DND-41 (cell line): ENCODE results near the gene SEMA4A.

Experiments
- ATAC-seq: fragments of 200-7000 bp; cut with Tn5 transposase; 3 replicates; pipeline ENCODE4 v1.9.1; 2021; ENCODE audit warnings: low read depth; ENCODE audit not compliant: insufficient read depth
- DNase-seq: peaks from one replicate; pipeline ENCODE4 v3.0.0-alpha.2; 2020
- H2AFZ ChIP-seq: 2 replicates; pipeline ENCODE4 v1.6.0; 2012; ENCODE audit warnings: low read depth, low read length
- H3K27ac ChIP-seq: 2 replicates; pipeline ENCODE4 v1.5.1; 2012; ENCODE audit warnings: low read length, inconsistent platforms
- H3K27me3 ChIP-seq: fragments of 200-600 bp; sonication (generic); 2 replicates; pipeline ENCODE4 v1.6.0; 2012; ENCODE audit warnings: low read length, mild to moderate bottlenecking, inconsistent platforms; ENCODE audit not compliant: insufficient read depth, poor library complexity
- H3K36me3 ChIP-seq: 2 replicates; pipeline ENCODE4 v1.5.1; 2012; ENCODE audit warnings: low read length, inconsistent platforms; ENCODE audit not compliant: insufficient read depth
- H3K4me1 ChIP-seq: 2 replicates; pipeline ENCODE4 v1.5.1; 2012; ENCODE audit warnings: mild to moderate bottlenecking, low read length; ENCODE audit not compliant: insufficient read depth
- H3K4me2 ChIP-seq: 2 replicates; pipeline ENCODE4 v1.6.0; 2012; ENCODE audit warnings: mild to moderate bottlenecking, moderate library complexity, low read length, inconsistent platforms; ENCODE audit not compliant: insufficient read depth
- H3K4me3 ChIP-seq, 2 experiments: fragments of 200-600 bp in 1 of 2; shearing (Covaris generic) in 1 of 2; 2 replicates each; pipeline ENCODE4 v1.5.1; 2012 to 2016; ENCODE audit warnings: inconsistent platforms in 2 of 2, low read length in 2 of 2, mild to moderate bottlenecking in 2 of 2, low read depth in 1 of 2, moderate library complexity in 1 of 2
- H3K79me2 ChIP-seq: 2 replicates; pipeline ENCODE4 v1.6.0; 2012; ENCODE audit warnings: low read length, inconsistent platforms; ENCODE audit not compliant: insufficient read depth
- H3K9ac ChIP-seq: 2 replicates; pipeline ENCODE4 v1.6.0; 2012; ENCODE audit warnings: low read depth, mild to moderate bottlenecking, inconsistent platforms, low read length, moderate library complexity
- H3K9me3 ChIP-seq: 2 replicates; pipeline ENCODE4 v1.5.1; 2012; ENCODE audit warnings: low read length, moderate library complexity, mild to moderate bottlenecking, inconsistent platforms; ENCODE audit not compliant: insufficient read depth, severe bottlenecking
- H4K20me1 ChIP-seq: 2 replicates; pipeline ENCODE4 v1.6.0; 2012; ENCODE audit warnings: low read length; ENCODE audit not compliant: insufficient read depth
- EZH2 ChIP-seq: IDR thresholded peaks from 3 replicates; pipeline ENCODE4 v1.6.1; 2012; ENCODE audit warnings: borderline replicate concordance, low read depth, mild to moderate bottlenecking, moderate library complexity, low read length, inconsistent platforms; ENCODE audit not compliant: severe bottlenecking
- TF ChIP-seq, protein P1 (sequence below): IDR thresholded peaks from 2 replicates; pipeline ENCODE4 v1.5.1; 2012; ENCODE audit warnings: borderline replicate concordance, low read length, moderate library complexity, mild to moderate bottlenecking; ENCODE audit not compliant: poor library complexity, severe bottlenecking; ENCODE audit errors: extremely low read depth

The SEMA4A gene

DNA sequence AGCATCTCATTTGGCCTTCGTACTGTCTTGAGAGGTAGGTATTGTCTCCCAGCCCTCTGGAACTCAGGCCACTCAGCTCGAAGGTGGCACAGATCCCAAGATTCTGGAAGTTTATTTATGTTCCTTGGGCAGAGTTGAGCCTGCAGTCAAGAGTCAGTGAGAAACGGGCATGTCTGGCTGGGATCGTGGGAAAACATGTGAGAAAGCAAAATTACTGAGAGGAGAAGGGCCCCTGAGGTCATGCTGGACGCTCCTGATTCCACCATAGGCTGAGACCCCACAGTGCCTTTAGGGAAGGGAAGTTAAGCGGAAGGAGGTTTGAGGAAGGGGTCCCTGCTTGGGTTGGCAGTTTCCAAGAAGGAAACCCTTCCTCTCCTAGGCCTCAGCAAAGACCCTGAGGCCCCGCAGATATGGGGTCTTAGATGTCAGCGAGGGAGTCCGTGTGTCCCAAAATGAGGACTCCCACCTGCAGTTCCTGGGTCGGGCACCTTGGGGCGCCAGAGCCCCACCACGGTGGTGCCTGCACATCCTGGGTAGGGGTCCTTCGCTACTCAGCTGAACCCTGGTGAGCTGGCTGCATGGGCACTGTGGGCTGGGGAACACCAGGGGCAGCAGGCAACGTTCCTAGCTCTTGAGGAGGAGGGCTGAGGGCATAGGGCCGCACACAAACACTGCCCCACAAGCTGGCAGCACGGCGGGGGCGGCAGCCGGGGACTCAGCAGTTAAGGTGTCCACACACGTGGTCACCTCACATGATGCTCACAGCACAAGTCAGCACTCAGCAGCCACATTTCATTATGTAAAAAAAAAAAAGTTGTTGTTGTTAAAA, 12.3 kb upstream of the SEMA4A start:
- no peak for TF ChIP-seq EZH2
- TF ChIP-seq, protein P1, sequence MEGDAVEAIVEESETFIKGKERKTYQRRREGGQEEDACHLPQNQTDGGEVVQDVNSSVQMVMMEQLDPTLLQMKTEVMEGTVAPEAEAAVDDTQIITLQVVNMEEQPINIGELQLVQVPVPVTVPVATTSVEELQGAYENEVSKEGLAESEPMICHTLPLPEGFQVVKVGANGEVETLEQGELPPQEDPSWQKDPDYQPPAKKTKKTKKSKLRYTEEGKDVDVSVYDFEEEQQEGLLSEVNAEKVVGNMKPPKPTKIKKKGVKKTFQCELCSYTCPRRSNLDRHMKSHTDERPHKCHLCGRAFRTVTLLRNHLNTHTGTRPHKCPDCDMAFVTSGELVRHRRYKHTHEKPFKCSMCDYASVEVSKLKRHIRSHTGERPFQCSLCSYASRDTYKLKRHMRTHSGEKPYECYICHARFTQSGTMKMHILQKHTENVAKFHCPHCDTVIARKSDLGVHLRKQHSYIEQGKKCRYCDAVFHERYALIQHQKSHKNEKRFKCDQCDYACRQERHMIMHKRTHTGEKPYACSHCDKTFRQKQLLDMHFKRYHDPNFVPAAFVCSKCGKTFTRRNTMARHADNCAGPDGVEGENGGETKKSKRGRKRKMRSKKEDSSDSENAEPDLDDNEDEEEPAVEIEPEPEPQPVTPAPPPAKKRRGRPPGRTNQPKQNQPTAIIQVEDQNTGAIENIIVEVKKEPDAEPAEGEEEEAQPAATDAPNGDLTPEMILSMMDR, result peak; percentile 78
- Histone ChIP-seq H3K9me3 (no peaks in the 10 kb centered on the region), H3K4me2 (no peak overlapping the region), H3K4me1 (no peaks in the 10 kb centered on the region), H3K27me3 (no peaks in the 10 kb centered on the region), H2AFZ (no peak overlapping the region), H3K36me3 (no peaks in the 10 kb centered on the region), H3K27ac (no peak overlapping the region), H3K4me3 (no peak overlapping the region), H3K9ac (no peak overlapping the region), H3K79me2 (no peaks in the 10 kb centered on the region), H4K20me1 (no peaks in the 10 kb centered on the region; the same call in 1 of the 2 replicates)
- ATAC-seq (peak; percentile 56), DNase-seq (peak; percentile 54)

DNA sequence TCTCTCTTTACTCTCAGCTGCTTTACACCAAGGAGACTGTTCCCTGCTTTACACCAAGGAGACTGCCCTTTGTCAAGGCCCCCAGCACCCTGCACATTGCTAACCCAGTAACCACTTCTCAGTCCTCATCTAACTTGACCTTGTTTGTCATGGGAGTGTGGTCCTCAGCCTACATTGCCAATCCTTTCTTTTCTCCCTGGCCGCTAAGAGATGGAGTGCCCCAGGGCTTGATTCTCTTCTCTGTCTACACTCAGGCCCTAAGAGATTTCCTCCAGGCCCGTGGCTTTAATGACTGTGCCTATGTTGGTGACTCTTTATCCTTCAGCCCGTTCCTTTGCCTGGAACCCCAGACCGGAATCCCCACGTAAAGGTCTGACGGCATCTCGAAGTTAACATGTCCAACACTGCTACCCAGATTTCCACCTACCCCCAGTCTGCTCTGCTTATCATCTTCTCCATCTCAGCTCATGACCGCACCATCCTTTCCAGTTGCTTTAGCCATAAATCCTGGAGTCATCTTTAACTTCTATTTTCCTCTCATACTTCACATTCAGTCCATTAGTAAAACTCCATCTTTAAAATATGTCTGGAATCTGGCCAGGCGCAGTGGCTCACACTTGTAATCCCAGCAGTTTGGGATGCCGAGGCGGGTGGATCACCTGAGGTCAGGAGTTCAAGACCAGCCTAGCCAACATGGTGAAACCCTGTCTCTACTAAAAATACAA, 9.5 kb upstream of the SEMA4A start:
- H3K79me2 ChIP-seq, result no peaks in the 10 kb centered on the region
- no peaks in the 10 kb centered on the region for H3K9me3 ChIP-seq
- no peaks in the 10 kb centered on the region for H3K36me3 ChIP-seq
- no peak for TF ChIP-seq EZH2
- TF ChIP-seq, protein P1, result no peak
- no peak for ATAC-seq
- H3K27me3 ChIP-seq, result peaks cover 5% of the 10 kb centered on the region
- H3K4me3 ChIP-seq, result no peak overlapping the region
- no peak overlapping the region for H3K4me2 ChIP-seq
- H3K27ac ChIP-seq, result no peak overlapping the region
- no peak overlapping the region for H3K9ac ChIP-seq
- DNase-seq, result no peak
- H3K4me1 ChIP-seq, result no peaks in the 10 kb centered on the region
- H2AFZ ChIP-seq, result no peak overlapping the region
- no peaks in the 10 kb centered on the region for H4K20me1 ChIP-seq

DNA sequence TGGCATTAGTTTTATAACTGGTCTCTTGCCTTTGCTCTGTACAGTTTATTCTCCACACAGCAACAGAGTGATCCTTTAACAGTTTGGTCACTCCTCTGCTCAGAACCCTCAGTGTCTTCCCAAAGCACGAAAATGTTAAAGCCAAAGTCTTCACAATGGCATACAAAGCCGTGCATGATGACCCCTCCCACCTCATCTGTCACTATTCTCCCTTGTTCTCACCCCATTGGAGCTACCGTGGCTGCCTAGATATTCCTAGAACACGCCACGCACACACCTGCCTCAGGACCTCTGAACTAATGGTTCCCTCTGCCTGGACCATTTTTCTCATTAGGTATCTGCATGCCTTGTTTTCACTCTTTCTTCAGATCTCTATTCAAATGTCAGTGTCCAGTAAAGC, 8.6 kb upstream of the SEMA4A start:
- no peak for DNase-seq
- no peak for TF ChIP-seq EZH2
- TF ChIP-seq, protein P1, result no peak
- no peak for ATAC-seq

More for the DNA sequence above, 8.6 kb upstream of the SEMA4A start:
- Histone ChIP-seq H3K9me3 (no peaks in the 10 kb centered on the region), H3K9ac (no peak overlapping the region), H2AFZ (no peak overlapping the region), H3K4me1 (no peaks in the 10 kb centered on the region), H3K27me3 (peaks cover 5% of the 10 kb centered on the region), H3K27ac (no peak overlapping the region), H3K36me3 (no peaks in the 10 kb centered on the region), H3K4me3 (no peak overlapping the region), H3K4me2 (no peak overlapping the region), H3K79me2 (no peaks in the 10 kb centered on the region), H4K20me1 (no peaks in the 10 kb centered on the region)
